ACC112 (cell line): ENCODE measurements around the gene SBK1.
"Not testable (repeated sequence)": the region's sequence is repeated elsewhere in the genome, so short reads cannot be mapped to it uniquely, and the experiment has no call there.

Experiments
- H2AFZ ChIP-seq: fragments of 200-600 bp; sonication (generic); one replicate; pipeline ENCODE4 v1.6.0; 2017; ENCODE audit warnings: antibody characterized with exemption, low read length; ENCODE audit not compliant: unreplicated experiment
- H3K27ac ChIP-seq: fragments of 200-600 bp; sonication (generic); 2 replicates; pipeline ENCODE4 v1.5.1; 2014; ENCODE audit warnings: low read depth, mild to moderate bottlenecking, antibody characterized with exemption, low read length, moderate library complexity
- H3K27me3 ChIP-seq: fragments of 200-600 bp; sonication (generic); 2 replicates; pipeline ENCODE4 v1.6.1; 2014; ENCODE audit warnings: mild to moderate bottlenecking, antibody characterized with exemption, low read length, moderate library complexity, mixed read lengths; ENCODE audit not compliant: insufficient read depth
- H3K36me3 ChIP-seq: fragments of 200-600 bp; sonication (generic); 2 replicates; pipeline ENCODE4 v1.6.1; 2016; ENCODE audit warnings: mild to moderate bottlenecking, antibody characterized with exemption, low read length, moderate library complexity, mixed read lengths; ENCODE audit not compliant: insufficient read depth
- H3K4me1 ChIP-seq: fragments of 200-600 bp; sonication (generic); one replicate; pipeline ENCODE4 v1.6.1; 2016; ENCODE audit warnings: low read length, mixed read lengths; ENCODE audit not compliant: insufficient read depth, unreplicated experiment, control insufficient read depth
- H3K4me3 ChIP-seq: fragments of 200-600 bp; sonication (generic); 2 replicates; pipeline ENCODE4 v1.5.1; 2014; ENCODE audit warnings: mild to moderate bottlenecking, low read depth, low read length
- H3K79me2 ChIP-seq: fragments of 200-600 bp; sonication (generic); one replicate; pipeline ENCODE4 v1.6.0; 2016; ENCODE audit warnings: low read length; ENCODE audit not compliant: control insufficient read depth, unreplicated experiment, insufficient read depth

The SBK1 gene

DNA sequence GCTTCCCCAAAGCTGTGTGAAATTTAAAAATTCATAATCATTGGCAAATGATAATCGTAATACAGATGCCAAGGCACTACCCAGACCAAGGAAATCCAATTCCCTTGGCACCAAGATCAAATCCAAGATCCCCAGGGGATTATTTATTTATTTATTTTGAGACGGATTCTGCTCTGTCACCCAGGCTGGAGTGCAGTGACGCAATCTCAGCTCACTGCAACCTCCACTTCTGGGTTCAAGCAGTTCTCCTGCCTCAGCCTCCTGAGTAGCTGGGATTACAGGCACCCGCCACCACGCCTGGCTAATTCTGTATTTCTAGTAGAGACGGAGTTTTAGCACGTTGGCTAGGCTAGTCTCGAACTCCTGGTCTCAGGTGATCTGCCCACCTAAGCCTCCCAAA is 43.4 kb downstream of the SBK1 start:
- not testable (repeated sequence) for H2AFZ ChIP-seq, H3K27me3 ChIP-seq, H3K4me1 ChIP-seq, H3K27ac ChIP-seq, H3K79me2 ChIP-seq, H3K36me3 ChIP-seq, H3K4me3 ChIP-seq

DNA sequence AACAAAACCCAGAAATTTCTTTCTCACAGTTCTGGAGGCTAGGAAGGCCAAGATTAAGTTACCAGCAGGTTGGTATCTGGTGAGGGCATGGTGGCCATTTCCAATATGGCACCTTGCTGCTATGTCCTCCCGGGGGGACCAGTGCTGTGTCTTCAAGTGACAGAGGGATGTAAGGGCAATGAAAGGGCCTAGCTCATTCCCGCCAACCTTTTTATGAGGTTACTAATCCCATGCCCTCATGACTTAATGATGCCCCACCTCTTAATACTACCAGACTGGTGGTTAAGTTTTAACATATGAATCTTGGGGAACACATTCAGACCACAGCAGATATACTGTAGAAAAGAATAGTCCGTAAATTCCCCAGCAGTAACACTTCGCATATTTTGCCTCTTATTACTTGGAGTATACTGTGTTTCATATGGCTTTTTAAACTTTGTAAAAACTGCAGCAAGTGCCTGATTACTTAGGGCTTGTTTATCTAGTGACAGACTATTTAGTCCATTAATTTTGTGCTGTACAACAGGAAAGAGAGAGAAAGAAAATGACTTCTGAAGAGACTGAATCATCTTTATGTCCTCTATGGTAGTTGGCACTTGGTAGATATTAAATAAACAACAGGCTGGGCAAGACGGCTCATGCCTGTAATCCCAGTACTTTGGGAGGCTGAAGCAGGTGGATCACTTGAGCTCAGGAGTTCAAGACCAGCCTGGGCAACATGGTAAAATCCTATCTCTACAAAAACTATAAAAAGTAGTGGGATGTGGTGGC is 44.8 kb downstream of the SBK1 start:
- not testable (repeated sequence) for H3K27me3 ChIP-seq, H3K4me1 ChIP-seq, H3K79me2 ChIP-seq, H3K4me3 ChIP-seq, H3K36me3 ChIP-seq, H3K27ac ChIP-seq, H2AFZ ChIP-seq

DNA sequence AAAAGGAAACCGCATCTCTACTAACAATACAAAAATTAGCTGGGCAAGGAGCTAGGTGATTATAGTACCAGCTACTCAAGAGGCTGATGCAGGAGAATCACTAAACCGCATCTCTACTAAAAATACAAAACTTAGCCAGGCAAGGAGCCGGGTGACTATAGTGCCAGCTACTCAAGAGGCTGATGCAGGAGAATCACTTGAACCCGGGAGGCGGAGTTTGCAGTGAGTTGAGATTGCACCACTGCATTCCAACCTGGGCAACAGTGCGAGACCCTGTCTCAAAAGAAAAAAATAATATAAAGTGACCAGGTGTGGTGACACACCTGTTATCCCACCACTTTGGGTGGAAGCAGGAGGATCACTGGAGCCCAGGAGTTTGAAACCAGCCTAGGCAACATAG is 45.9 kb downstream of the SBK1 start:
- H3K36me3 ChIP-seq, H3K79me2 ChIP-seq, H3K27me3 ChIP-seq, H2AFZ ChIP-seq, H3K27ac ChIP-seq, H3K4me1 ChIP-seq, H3K4me3 ChIP-seq: not testable (repeated sequence)

DNA sequence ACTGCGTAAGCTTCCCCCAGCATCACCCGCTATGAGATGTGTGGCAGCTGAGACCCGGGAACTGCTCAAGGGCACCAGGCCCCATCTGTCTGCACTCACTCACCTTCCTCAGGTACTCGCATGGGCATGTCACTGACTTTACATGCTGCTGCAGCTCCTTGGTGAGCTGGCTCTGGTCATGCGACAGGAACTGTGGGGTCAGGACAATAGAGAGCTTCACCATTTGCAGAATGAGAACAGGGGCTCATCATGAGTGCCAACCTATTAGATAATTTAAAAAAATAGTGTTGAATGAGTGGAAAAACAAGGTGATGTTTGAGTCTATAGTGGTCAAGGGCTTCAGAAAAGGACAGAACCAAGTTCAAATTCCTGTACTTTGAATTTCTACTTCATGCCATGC is 70.3 kb downstream of the SBK1 start:
- not testable (repeated sequence) for H3K36me3 ChIP-seq, H2AFZ ChIP-seq, H3K4me1 ChIP-seq, H3K79me2 ChIP-seq, H3K4me3 ChIP-seq, H3K27ac ChIP-seq, H3K27me3 ChIP-seq

DNA sequence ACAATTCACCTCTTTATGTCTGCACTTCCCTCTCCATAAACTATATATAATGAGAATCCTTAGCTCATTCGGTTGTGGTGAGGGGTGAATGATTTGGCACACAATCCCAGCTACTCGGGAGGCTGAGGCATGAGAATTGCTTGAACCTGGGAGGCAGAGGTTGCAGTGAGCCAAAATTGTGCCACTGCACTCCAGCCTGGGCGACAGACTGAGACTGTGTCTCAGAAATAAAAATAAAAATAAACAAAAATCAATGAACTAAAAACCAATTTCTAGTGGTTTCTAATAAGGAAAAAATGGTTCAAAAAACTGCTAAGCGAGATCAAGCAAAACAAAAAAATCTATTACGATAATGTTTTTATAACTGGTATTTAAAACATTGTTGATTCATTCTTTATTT is 71.1 kb downstream of the SBK1 start, which contains the start of gene NPIPB6:
TSS of gene NPIPB6 (minus strand) at position 101 of the 400 bp plus-strand sequence. CDS start 686 bp downstream, outside the sequence.
- not testable (repeated sequence) for H3K79me2 ChIP-seq, H3K27ac ChIP-seq, H3K27me3 ChIP-seq, H3K4me1 ChIP-seq, H2AFZ ChIP-seq, H3K36me3 ChIP-seq, H3K4me3 ChIP-seq

DNA sequence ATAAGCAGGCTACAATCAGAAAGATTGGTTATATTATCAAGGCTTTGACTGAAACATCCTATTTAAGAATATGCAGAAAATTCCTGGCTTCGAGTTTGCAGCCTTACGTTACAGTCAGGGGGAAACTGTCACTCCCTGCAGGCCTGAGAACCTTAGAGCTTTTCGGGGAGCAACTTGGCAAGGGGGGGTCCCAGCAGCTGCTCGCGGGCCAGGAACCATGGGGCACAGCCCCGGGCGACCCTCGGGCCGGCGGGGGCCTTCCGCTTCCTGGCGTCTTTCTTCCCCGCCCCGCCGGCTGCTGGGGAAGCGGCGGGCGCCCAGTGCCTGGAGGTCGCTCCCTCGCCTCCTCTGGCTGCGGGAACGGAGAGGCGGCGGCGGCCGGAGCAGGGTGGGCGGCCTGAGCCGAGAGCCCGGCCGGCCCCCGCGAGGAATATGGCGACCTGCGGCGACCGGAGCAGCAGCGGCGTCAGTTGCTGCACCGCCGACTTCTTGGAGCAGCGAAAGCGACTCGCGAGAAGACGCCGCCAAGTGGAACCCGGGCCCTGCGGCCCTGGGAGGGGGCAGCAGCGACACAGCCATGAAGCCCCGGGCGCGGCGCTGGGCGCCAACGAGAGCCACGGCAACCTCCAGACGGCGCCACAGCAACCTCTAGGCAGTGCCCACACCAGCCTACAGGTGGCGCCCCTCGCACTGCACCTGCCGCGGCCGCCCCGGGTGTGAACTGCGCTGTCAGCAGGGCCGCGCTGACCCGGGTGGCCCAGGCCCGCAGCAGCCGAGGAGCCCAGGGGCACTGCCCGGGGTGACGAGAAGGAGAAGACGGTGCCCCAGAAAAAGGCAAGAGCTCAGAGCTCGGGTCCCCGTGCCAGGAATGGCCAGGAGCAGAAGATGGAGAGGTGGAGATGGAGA is 72.2 kb downstream of the SBK1 start:
- not testable (repeated sequence) for H3K36me3 ChIP-seq, H3K4me3 ChIP-seq, H3K27ac ChIP-seq, H3K79me2 ChIP-seq, H2AFZ ChIP-seq, H3K27me3 ChIP-seq, H3K4me1 ChIP-seq

DNA sequence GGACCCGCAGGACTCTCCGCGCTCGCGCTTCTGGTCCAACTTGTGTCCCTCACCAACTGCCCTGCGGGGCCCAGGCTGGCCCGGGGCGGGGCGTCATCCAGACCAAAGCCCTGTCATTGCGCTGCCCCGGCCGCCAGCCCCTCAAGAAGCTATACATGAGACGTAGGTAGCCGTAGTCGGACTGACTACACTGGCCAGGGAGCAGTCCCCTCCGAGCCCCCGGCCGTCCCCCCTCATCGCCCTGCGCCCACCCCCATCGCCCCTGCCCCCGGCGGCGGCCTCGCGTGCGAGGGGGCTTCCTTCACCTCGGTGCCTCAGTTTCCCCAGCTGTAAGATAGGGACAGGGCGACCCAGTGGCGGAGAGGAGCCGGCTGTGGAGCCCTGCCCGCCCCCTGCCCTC is 75.6 kb downstream of the SBK1 start:
- H3K4me1 ChIP-seq, H2AFZ ChIP-seq, H3K4me3 ChIP-seq, H3K79me2 ChIP-seq, H3K36me3 ChIP-seq, H3K27me3 ChIP-seq, H3K27ac ChIP-seq: not testable (repeated sequence)
